T-helper 1 cell treated with Interleukin-12 subunit alpha and Interleukin-12 subunit beta and Interleukin-4 antibody, amounts not matched to agents 30 μg/mL and 1 μg/mL, for 36 hours (primary cell): Measurements from ENCODE around the gene ABL1.
A peak's percentile ranks its signal among the peaks of the same experiment; 100 is the strongest.

Experiments used
- H3K27ac Mint-ChIP-seq: one replicate; pipeline ENCODE4 v1.8.0; 2021; ENCODE audit warnings: mild to moderate bottlenecking, mixed read lengths
- H3K27me3 Mint-ChIP-seq: one replicate; pipeline ENCODE4 v1.8.0; 2021; ENCODE audit warnings: low read depth, mixed read lengths
- H3K36me3 Mint-ChIP-seq: one replicate; pipeline ENCODE4 v1.8.0; 2021; ENCODE audit warnings: low read depth, mixed read lengths
- H3K4me1 Mint-ChIP-seq: one replicate; pipeline ENCODE4 v1.8.0; 2021; ENCODE audit warnings: low read depth, mixed read lengths
- H3K4me3 Mint-ChIP-seq: one replicate; pipeline ENCODE4 v1.8.0; 2021; ENCODE audit warnings: mild to moderate bottlenecking, moderate library complexity, mixed read lengths
- H3K9me3 Mint-ChIP-seq: one replicate; pipeline ENCODE4 v1.8.0; 2021; ENCODE audit warnings: mixed read lengths

The ABL1 gene

GRCh38 chr9:130815242-130815808, 19.7 kb upstream of the ABL1 start:
- Mint-ChIP-seq H3K27me3 (no peaks in the 10 kb centered on the region), H3K9me3 (peaks cover 3% of the 10 kb centered on the region), H3K4me1 (peaks cover 2% of the 10 kb centered on the region), H3K27ac (no peak overlapping the region), H3K4me3 (no peak overlapping the region), H3K36me3 (peaks cover 3% of the 10 kb centered on the region)

GRCh38 chr9:130817914-130818313, 17.1 kb upstream of the ABL1 start:
- Mint-ChIP-seq H3K27ac (no peak overlapping the region), H3K4me3 (no peak overlapping the region), H3K27me3 (no peaks in the 10 kb centered on the region), H3K4me1 (peaks cover 2% of the 10 kb centered on the region), H3K9me3 (peaks cover 3% of the 10 kb centered on the region), H3K36me3 (peaks cover 3% of the 10 kb centered on the region)

- Mint-ChIP-seq H3K27ac (no peak overlapping the region), H3K4me3 (no peak overlapping the region), H3K27me3 (no peaks in the 10 kb centered on the region), H3K36me3 (peaks cover 3% of the 10 kb centered on the region), H3K4me1 (peaks cover 2% of the 10 kb centered on the region), H3K9me3 (peaks cover 3% of the 10 kb centered on the region)
Observed at GRCh38 chr9:130820135-130820738, 14.8 kb upstream of the ABL1 start.

- H3K27ac Mint-ChIP-seq, result no peak overlapping the region
- H3K9me3 Mint-ChIP-seq, result peaks cover 6% of the 10 kb centered on the region
- H3K27me3 Mint-ChIP-seq, result no peaks in the 10 kb centered on the region
- no peak overlapping the region for H3K4me3 Mint-ChIP-seq
- no peaks in the 10 kb centered on the region for H3K36me3 Mint-ChIP-seq
- H3K4me1 Mint-ChIP-seq, result peaks cover 1% of the 10 kb centered on the region
Observed at GRCh38 chr9:130823435-130823834, 11.6 kb upstream of the ABL1 start.

GRCh38 chr9:130824079-130824478, 11.0 kb upstream of the ABL1 start:
- Mint-ChIP-seq H3K4me3 (no peak overlapping the region), H3K9me3 (peaks cover 12% of the 10 kb centered on the region), H3K27ac (no peak overlapping the region), H3K36me3 (no peaks in the 10 kb centered on the region), H3K4me1 (peaks cover 1% of the 10 kb centered on the region), H3K27me3 (no peaks in the 10 kb centered on the region)

GRCh38 chr9:130824643-130825350, 10.3 kb upstream of the ABL1 start:
- H3K4me1 Mint-ChIP-seq, result peaks cover 1% of the 10 kb centered on the region
- H3K9me3 Mint-ChIP-seq, result peaks cover 12% of the 10 kb centered on the region
- no peak overlapping the region for H3K27ac Mint-ChIP-seq
- H3K36me3 Mint-ChIP-seq, result no peaks in the 10 kb centered on the region
- H3K4me3 Mint-ChIP-seq, result no peak overlapping the region
- peaks cover 5% of the 10 kb centered on the region for H3K27me3 Mint-ChIP-seq

GRCh38 chr9:130825351-130825651, 9.8 kb upstream of the ABL1 start:
- Mint-ChIP-seq H3K27ac (no peak overlapping the region), H3K27me3 (peaks cover 5% of the 10 kb centered on the region), H3K36me3 (no peaks in the 10 kb centered on the region), H3K9me3 (peaks cover 12% of the 10 kb centered on the region), H3K4me1 (peaks cover 1% of the 10 kb centered on the region), H3K4me3 (no peak overlapping the region)

GRCh38 chr9:130825809-130826208, 9.2 kb upstream of the ABL1 start:
- H3K4me3 Mint-ChIP-seq, result no peak overlapping the region
- H3K27ac Mint-ChIP-seq, result no peak overlapping the region
- H3K9me3 Mint-ChIP-seq, result peaks cover 12% of the 10 kb centered on the region
- no peaks in the 10 kb centered on the region for H3K36me3 Mint-ChIP-seq
- peaks cover 5% of the 10 kb centered on the region for H3K27me3 Mint-ChIP-seq
- H3K4me1 Mint-ChIP-seq, result peaks cover 1% of the 10 kb centered on the region

- Mint-ChIP-seq H3K4me3 (no peak overlapping the region), H3K9me3 (peaks cover 12% of the 10 kb centered on the region), H3K36me3 (no peaks in the 10 kb centered on the region), H3K4me1 (peaks cover 7% of the 10 kb centered on the region), H3K27ac (no peak overlapping the region), H3K27me3 (peaks cover 18% of the 10 kb centered on the region)
Observed at GRCh38 chr9:130829762-130830161, 5.3 kb upstream of the ABL1 start.

- Mint-ChIP-seq H3K4me1 (peaks cover 7% of the 10 kb centered on the region), H3K27ac (no peak overlapping the region), H3K9me3 (peaks cover 12% of the 10 kb centered on the region), H3K36me3 (no peaks in the 10 kb centered on the region), H3K4me3 (no peak overlapping the region), H3K27me3 (peaks cover 18% of the 10 kb centered on the region)
Observed at GRCh38 chr9:130830231-130830760, 4.8 kb upstream of the ABL1 start.

- Mint-ChIP-seq H3K27me3 (peaks cover 18% of the 10 kb centered on the region), H3K4me3 (no peak overlapping the region), H3K27ac (no peak overlapping the region), H3K9me3 (peaks cover 12% of the 10 kb centered on the region), H3K36me3 (no peaks in the 10 kb centered on the region), H3K4me1 (peaks cover 11% of the 10 kb centered on the region)
Observed at GRCh38 chr9:130831077-130831476, 4.0 kb upstream of the ABL1 start.

GRCh38 chr9:130833031-130833990, 1.7 kb upstream of the ABL1 start:
- Mint-ChIP-seq H3K4me3 (no peak overlapping the region), H3K27ac (no peak overlapping the region), H3K9me3 (peaks cover 7% of the 10 kb centered on the region), H3K36me3 (no peaks in the 10 kb centered on the region), H3K4me1 (peaks cover 16% of the 10 kb centered on the region), H3K27me3 (peaks cover 18% of the 10 kb centered on the region)

- Mint-ChIP-seq H3K4me1 (peaks cover 16% of the 10 kb centered on the region), H3K27ac (peak overlapping the region; percentile 90), H3K4me3 (peak overlapping the region; percentile 91), H3K27me3 (peaks cover 13% of the 10 kb centered on the region), H3K36me3 (no peaks in the 10 kb centered on the region), H3K9me3 (no peaks in the 10 kb centered on the region)
Observed at GRCh38 chr9:130835441-130836298, 616 bp downstream of the ABL1 start.
